B cell (primary cell): Measurements from ENCODE around the gene CALHM1. TPM values are rescaled to one million over a fixed set of nuclear protein-coding genes. Genes with fewer than 3 reads are reported as not detected.
A peak's percentile ranks its signal among the peaks of the same experiment; 100 is the strongest.

ENCODE experiments used
- ATAC-seq: fragments of 200-7000 bp; cut with Tn5 transposase; one replicate; pipeline ENCODE4 v1.10.0; 2021; ENCODE audit warnings: low read depth, mild to moderate bottlenecking, moderate number of reproducible peaks, moderate library complexity
- CTCF ChIA-PET: fragments of 350-600 bp; sonication (Branson Sonifier 250); formaldehyde crosslinking; loops from one replicate; lab custom pipeline; 2021; ENCODE audit warnings: antibody characterized with exemption, inconsistent platforms; lab: Charles Lee
- POLR2A ChIA-PET: fragments of 350-600 bp; sonication (Branson Sonifier 250); formaldehyde crosslinking; loops from one replicate; lab custom pipeline; 2021; ENCODE audit warnings: antibody characterized with exemption; lab: Charles Lee
- DNase-seq: peaks from one replicate; pipeline ENCODE4 v3.0.0; 2013
- H2AFZ ChIP-seq: 2 replicates; pipeline ENCODE4 v1.6.1; 2012; ENCODE audit warnings: mild to moderate bottlenecking, low read depth, low read length; ENCODE audit not compliant: insufficient read depth, poor library complexity, severe bottlenecking
- H3K27ac ChIP-seq, 2 donors: 1 replicate in 1 of 2; 2 replicates in 1 of 2; pipeline ENCODE4 v1.5.1; 2012 to 2013; ENCODE audit warnings: low read length in 2 of 2, mild to moderate bottlenecking in 2 of 2, moderate library complexity in 1 of 2
- H3K27me3 ChIP-seq, 4 experiments: fragments of 200-600 bp in 1 of 4; sonication (generic) in 1 of 4; replicated peaks in 1 of 4; 1 replicate in 2 of 4; 2 replicates in 2 of 4; pipeline versions ENCODE4 v1.6.1 to v1.7.0; 2013 to 2016; ENCODE audit warnings: low read length in 3 of 4, mild to moderate bottlenecking in 2 of 4, mixed read lengths in 1 of 4, moderate library complexity in 1 of 4; ENCODE audit not compliant: insufficient read depth in 4 of 4, control insufficient read depth in 3 of 4; ENCODE audit errors: control extremely low read depth in 1 of 4
- H3K36me3 ChIP-seq, 2 experiments: replicated peaks in 1 of 2; 1 replicate in 1 of 2; 2 replicates in 1 of 2; pipeline versions ENCODE4 v1.6.1 to v1.7.1; 2013; ENCODE audit warnings: low read length in 1 of 2; ENCODE audit not compliant: insufficient read depth in 2 of 2, control insufficient read depth in 1 of 2; ENCODE audit errors: control extremely low read depth in 1 of 2, extremely low read depth in 1 of 2
- H3K4me1 ChIP-seq, 2 donors: fragments of 200-600 bp in 1 of 2; sonication (generic) in 1 of 2; 1 replicate in 1 of 2; 2 replicates in 1 of 2; pipeline versions ENCODE4 v1.5.1 to v1.6.1; 2013 to 2017; ENCODE audit warnings: low read length in 2 of 2; ENCODE audit not compliant: control insufficient read depth in 2 of 2, insufficient read depth in 2 of 2
- H3K4me2 ChIP-seq: replicated peaks from 2 replicates; pipeline ENCODE3; 2012; ENCODE audit warnings: mild to moderate bottlenecking, low read depth, low read length; ENCODE audit not compliant: poor library complexity, severe bottlenecking
- H3K4me3 ChIP-seq, 5 experiments: fragments of 200-600 bp in 1 of 5; sonication (generic) in 1 of 5; 1 replicate in 3 of 5; 2 replicates in 2 of 5; pipeline versions ENCODE4 v1.5.1 to v1.7.0; 2011 to 2016; ENCODE audit warnings: low read length in 4 of 5, mild to moderate bottlenecking in 4 of 5, low read depth in 2 of 5, control low read depth in 1 of 5, moderate library complexity in 1 of 5; ENCODE audit not compliant: insufficient read depth in 1 of 5; ENCODE audit errors: control extremely low read depth in 1 of 5, extremely low read depth in 1 of 5
- H3K79me2 ChIP-seq: fragments of 200-600 bp; sonication (generic); one replicate; pipeline ENCODE4 v1.6.0; 2016; ENCODE audit warnings: low read length; ENCODE audit not compliant: control insufficient read depth, insufficient read depth
- H3K9ac ChIP-seq: fragments of 200-600 bp; sonication (generic); 2 replicates; pipeline ENCODE4 v1.6.1; 2017; ENCODE audit warnings: mild to moderate bottlenecking, low read length, moderate library complexity
- H3K9me3 ChIP-seq, 3 donors: one replicate each; pipeline versions ENCODE4 v1.6.1 to v1.7.1; 2013; ENCODE audit warnings: low read length in 2 of 3; ENCODE audit not compliant: control insufficient read depth in 2 of 3, insufficient read depth in 1 of 3; ENCODE audit errors: control extremely low read depth in 1 of 3
- H4K20me1 ChIP-seq: 2 replicates; pipeline ENCODE4 v1.6.0; 2012; ENCODE audit warnings: mild to moderate bottlenecking, low read length; ENCODE audit not compliant: insufficient read depth, control insufficient read depth, poor library complexity, severe bottlenecking
- H3K27ac Mint-ChIP-seq: one replicate; pipeline ENCODE4 v1.8.0; 2021; ENCODE audit warnings: mixed read lengths
- H3K27me3 Mint-ChIP-seq: one replicate; pipeline ENCODE4 v1.8.0; 2021; ENCODE audit warnings: mixed read lengths
- H3K4me1 Mint-ChIP-seq: one replicate; pipeline ENCODE4 v1.8.0; 2021; ENCODE audit warnings: mixed read lengths
- H3K4me3 Mint-ChIP-seq: one replicate; pipeline ENCODE4 v1.8.0; 2021; ENCODE audit warnings: mixed read lengths
- H3K9me3 Mint-ChIP-seq: one replicate; pipeline ENCODE4 v1.8.0; 2022; ENCODE audit warnings: mixed read lengths; ENCODE audit not compliant: insufficient read depth
- EZH2 ChIP-seq: IDR thresholded peaks from 2 replicates; pipeline ENCODE4 v1.6.1; 2012; ENCODE audit warnings: borderline replicate concordance, low read depth, mild to moderate bottlenecking, moderate library complexity, low read length; ENCODE audit not compliant: insufficient read depth, poor library complexity, severe bottlenecking
- WGBS: methylation state at CpG from one replicate; pipeline ENCODE4 v1.1.5; 2013; ENCODE audit warnings: missing lambda C conversion rate; ENCODE audit not compliant: insufficient coverage; 5-methylcytosine and 5-hydroxymethylcytosine counted together
- intact Hi-C: fragments of 100-400 bp; cut with micrococcal nuclease; formaldehyde crosslinking; loops from one replicate; pipeline ENCODE4 v1.10.0; 2022
- polyA plus RNA-seq: library from polyadenylated mRNA; depleted of rRNA; stranded (reverse); fragments of >200 nt; gene quantifications from 2 replicates; pipeline ENCODE4 v1.2.3, GENCODE V29; 2012
- total RNA-seq, 2 donors: library from RNA; stranded (reverse); fragments of 120-200 nt in 1 of 2; gene quantifications; 1 replicate in 1 of 2; 2 replicates in 1 of 2; pipeline versions ENCODE4 v1.2.3 to v1.2.4, GENCODE V29; 2013 to 2022
- TF ChIP-seq, protein P1 (sequence below): fragments of 200-600 bp; IDR thresholded peaks from one replicate; pipeline ENCODE4 v1.8.0; 2022; ENCODE audit warnings: antibody characterized with exemption, mild to moderate bottlenecking

CALHM1 gene
- total and polyA plus RNA-seq, 2 donors (not counting 1 experiment from before 2014, with no cell fraction given), result 0.16 to 0.34 TPM

GRCh38 chr10:103441611-103442010 lies 17.1 kb downstream of the CALHM1 start:
- Mint-ChIP-seq H3K4me1 (no peaks in the 10 kb centered on the region), H3K27ac (peak overlapping the region; percentile 26)
- no peak overlapping the region for H3K4me2 ChIP-seq

DNA sequence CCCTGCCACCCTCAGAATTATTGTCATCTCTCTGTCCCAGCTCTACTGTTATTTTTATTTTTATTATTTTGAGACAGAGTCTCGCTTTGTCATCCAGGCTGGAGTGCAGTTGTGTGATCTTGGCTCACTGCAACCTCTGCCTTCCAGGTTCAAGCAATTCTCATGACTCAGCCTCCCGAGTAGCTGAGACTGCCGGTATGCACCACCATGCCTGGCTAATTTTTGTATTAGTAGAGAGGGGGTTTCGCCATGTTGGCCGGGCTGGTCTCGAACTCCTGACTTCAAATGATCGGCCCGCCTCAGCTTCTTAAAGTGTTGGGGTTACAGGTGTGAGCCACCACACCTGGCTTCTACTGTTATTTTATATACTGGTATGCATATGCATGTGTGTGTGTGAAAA lies 17.5 kb downstream of the CALHM1 start:
- Histone ChIP-seq H3K27me3 (no peaks in the 10 kb centered on the region), H3K4me3 (no peak overlapping the region), H2AFZ (no peak overlapping the region), H3K4me1 (no peaks in the 10 kb centered on the region), H3K4me2 (no peak overlapping the region), H3K27ac (no peak overlapping the region), H3K9me3 (no peaks in the 10 kb centered on the region), H3K9ac (no peak overlapping the region), H3K36me3 (peaks cover 0 to 92% of the 10 kb centered on the region in 2 experiments), H3K79me2 (no peaks in the 10 kb centered on the region), H4K20me1 (no peaks in the 10 kb centered on the region)
- Mint-ChIP-seq H3K27ac (no peak overlapping the region), H3K9me3 (no peaks in the 10 kb centered on the region), H3K4me3 (no peak overlapping the region), H3K4me1 (no peaks in the 10 kb centered on the region), H3K27me3 (no peaks in the 10 kb centered on the region)
- ATAC-seq (no peak), DNase-seq (no peak)
- ChIA-PET CTCF (interaction anchor here (1.0 to 1.4 kb wide), 3 partner anchors 12 to 45 kb away, joined by 3 to 4 read pairs (median 3); no protein-coding TSS in a partner anchor), POLR2A (no interaction called here)
- 100% methylated on average over 7 of the region's 8 CpGs for WGBS
- intact Hi-C loops, result no loop called here
- TF ChIP-seq EZH2, result no peak
- TF ChIP-seq, protein P1, sequence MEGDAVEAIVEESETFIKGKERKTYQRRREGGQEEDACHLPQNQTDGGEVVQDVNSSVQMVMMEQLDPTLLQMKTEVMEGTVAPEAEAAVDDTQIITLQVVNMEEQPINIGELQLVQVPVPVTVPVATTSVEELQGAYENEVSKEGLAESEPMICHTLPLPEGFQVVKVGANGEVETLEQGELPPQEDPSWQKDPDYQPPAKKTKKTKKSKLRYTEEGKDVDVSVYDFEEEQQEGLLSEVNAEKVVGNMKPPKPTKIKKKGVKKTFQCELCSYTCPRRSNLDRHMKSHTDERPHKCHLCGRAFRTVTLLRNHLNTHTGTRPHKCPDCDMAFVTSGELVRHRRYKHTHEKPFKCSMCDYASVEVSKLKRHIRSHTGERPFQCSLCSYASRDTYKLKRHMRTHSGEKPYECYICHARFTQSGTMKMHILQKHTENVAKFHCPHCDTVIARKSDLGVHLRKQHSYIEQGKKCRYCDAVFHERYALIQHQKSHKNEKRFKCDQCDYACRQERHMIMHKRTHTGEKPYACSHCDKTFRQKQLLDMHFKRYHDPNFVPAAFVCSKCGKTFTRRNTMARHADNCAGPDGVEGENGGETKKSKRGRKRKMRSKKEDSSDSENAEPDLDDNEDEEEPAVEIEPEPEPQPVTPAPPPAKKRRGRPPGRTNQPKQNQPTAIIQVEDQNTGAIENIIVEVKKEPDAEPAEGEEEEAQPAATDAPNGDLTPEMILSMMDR, result no peak

More at GRCh38 chr10:103441611-103442010, 17.1 kb downstream of the CALHM1 start:
- Mint-ChIP-seq H3K9me3 (no peaks in the 10 kb centered on the region), H3K4me3 (no peak overlapping the region), H3K27me3 (no peaks in the 10 kb centered on the region)
- Histone ChIP-seq H3K4me3 (no peak overlapping the region), H3K4me1 (no peaks in the 10 kb centered on the region), H2AFZ (no peak overlapping the region), H3K79me2 (no peaks in the 10 kb centered on the region), H4K20me1 (no peaks in the 10 kb centered on the region), H3K9me3 (no peaks in the 10 kb centered on the region), H3K27me3 (no peaks in the 10 kb centered on the region), H3K36me3 (peaks cover 0 to 92% of the 10 kb centered on the region in 2 experiments), H3K9ac (no peak overlapping the region), H3K27ac (no peak overlapping the region)
- ChIA-PET POLR2A (no interaction called here), CTCF (interaction anchor here (1.0 to 2.0 kb wide), 3 partner anchors 11 to 44 kb away, joined by 3 to 10 read pairs (median 4); no protein-coding TSS in a partner anchor)
- TF ChIP-seq EZH2, result no peak
- TF ChIP-seq, protein P1, result no peak
- no peak for DNase-seq
- ATAC-seq, result no peak
- intact Hi-C loops, result no loop called here
- WGBS, result 97% methylated on average over 8 of the region's 8 CpGs
